ENCODE results near the gene ATOH8. TPM values are rescaled to one million over a fixed set of nuclear protein-coding genes. Genes with fewer than 3 reads are reported as not detected.

The ATOH8 gene
- total RNA-seq, 2 donors from 2014 or later, result 78.4 to 207 TPM

DNA sequence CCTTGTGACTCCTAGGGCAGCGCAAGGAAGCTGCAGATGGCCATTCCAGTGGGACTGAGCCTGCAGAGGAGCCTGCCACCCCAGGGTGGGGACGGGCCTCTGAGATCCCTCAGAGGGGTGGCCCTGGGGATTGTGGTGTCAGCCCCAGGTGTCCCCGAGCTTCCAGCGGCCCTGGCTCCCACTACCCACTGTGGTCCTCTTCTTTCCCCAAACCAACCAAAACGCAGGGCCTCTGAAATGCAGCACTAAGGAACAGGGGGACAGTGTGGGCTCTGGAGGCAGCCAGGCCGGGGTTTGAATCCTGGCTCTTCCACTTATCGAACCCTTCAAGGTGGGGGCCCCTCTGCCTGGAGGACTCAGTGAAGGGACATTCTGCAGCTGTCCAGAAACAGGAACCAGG, 32.7 kb downstream of the ATOH8 start:
- no peaks in the 10 kb centered on the region for H3K27me3 ChIP-seq (replicated peaks; ENCODE audit: insufficient read depth)
- TF ChIP-seq CTCF (IDR thresholded peaks at IDR 0.05), result no peak
- peaks cover 30 to 95% of the 10 kb centered on the region in 2 donors for H3K4me1 ChIP-seq (ENCODE audit: control insufficient read depth in 1 of 2, low read depth in 2 of 2)
- no peak for ATAC-seq (ENCODE audit: insufficient number of reproducible peaks, low FRiP score, low read depth)
- no peaks in the 10 kb centered on the region for H3K9me3 ChIP-seq
- DNase-seq (ENCODE audit: low spot score), result no peak
- H3K27ac ChIP-seq, result peak overlapping the region; percentile 82 to 90
- H3K36me3 ChIP-seq, result peaks cover 23% of the 10 kb centered on the region
- no peak overlapping the region for H3K4me3 ChIP-seq

DNA sequence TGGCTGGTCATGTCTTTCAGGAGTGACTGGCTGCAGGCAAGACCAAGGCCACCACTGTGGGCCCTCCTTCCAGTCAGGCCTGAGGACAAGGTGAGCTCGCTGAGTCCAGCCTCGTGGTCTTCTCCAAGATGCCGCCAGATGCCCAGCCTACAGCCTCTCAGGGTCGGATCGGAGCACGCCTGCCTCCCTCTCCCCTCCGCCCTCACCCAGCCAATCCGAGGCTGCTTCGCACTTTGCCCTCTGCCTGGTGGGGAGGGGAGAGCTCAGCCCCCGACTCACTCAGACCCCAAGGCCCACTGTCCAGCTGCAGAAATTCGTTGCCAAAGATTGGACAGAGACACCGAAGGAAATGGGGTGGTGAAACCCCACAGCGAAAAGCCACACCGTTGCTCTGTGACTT, 33.1 kb downstream of the ATOH8 start:
- Histone ChIP-seq H3K27ac (peak overlapping the region; percentile 82 to 90), H3K36me3 (peaks cover 23% of the 10 kb centered on the region), H3K4me1 (ENCODE audit: control insufficient read depth in 1 of 2, low read depth in 2 of 2) (peaks cover 34 to 95% of the 10 kb centered on the region in 2 donors), H3K9me3 (no peaks in the 10 kb centered on the region), H3K27me3 (replicated peaks; ENCODE audit: insufficient read depth) (no peaks in the 10 kb centered on the region), H3K4me3 (no peak overlapping the region)
- DNase-seq (ENCODE audit: low spot score) (no peak), ATAC-seq (ENCODE audit: insufficient number of reproducible peaks, low FRiP score, low read depth) (no peak)
- TF ChIP-seq CTCF (IDR thresholded peaks at IDR 0.05), result no peak

DNA sequence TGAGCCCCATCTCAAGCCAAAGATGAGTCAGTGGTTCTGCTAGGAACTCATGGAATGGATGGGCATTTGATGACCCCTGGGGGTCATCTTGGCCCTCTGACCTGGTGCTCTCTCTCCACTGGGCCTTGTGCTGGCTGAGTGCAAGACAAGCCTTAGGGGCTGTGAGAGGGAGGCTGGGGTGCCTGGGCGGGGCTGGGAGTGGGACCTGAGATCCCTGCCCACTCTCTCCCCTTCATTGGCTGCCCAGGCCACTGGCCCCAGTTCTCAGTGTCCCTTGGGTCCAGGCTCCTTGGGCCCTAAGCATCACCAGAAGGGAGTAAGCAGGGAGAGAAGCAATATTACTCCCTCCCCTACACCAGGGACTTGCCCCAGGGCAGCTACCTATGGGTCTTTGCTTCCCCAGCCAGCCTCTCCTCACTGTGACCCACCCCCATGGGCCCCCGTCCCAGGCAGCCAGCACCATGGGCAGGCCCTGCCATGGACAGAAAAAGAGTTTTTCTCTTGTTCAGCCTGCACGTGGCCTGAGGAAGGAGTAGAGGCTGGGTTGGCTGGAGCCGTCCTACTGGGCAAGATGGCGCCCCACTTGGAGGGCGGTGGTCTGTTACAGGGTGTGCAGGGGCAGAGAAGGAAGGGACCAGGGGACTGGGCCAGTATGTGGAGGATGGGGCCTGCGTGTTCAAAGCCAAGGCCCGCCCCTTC, 33.6 kb downstream of the ATOH8 start:
- ATAC-seq (ENCODE audit: insufficient number of reproducible peaks, low FRiP score, low read depth), result no peak
- no peak for TF ChIP-seq CTCF (IDR thresholded peaks at IDR 0.05)
- Histone ChIP-seq H3K27me3 (replicated peaks; ENCODE audit: insufficient read depth) (no peaks in the 10 kb centered on the region), H3K4me1 (ENCODE audit: control insufficient read depth in 1 of 2, low read depth in 2 of 2) (peaks cover 40 to 96% of the 10 kb centered on the region in 2 donors), H3K4me3 (no peak overlapping the region), H3K27ac (peak overlapping the region; percentile 82 to 90), H3K36me3 (peaks cover 23% of the 10 kb centered on the region), H3K9me3 (no peaks in the 10 kb centered on the region)
- no peak for DNase-seq (ENCODE audit: low spot score)

- no peak for TF ChIP-seq CTCF (IDR thresholded peaks at IDR 0.05)
- Histone ChIP-seq H3K36me3 (peaks cover 23% of the 10 kb centered on the region), H3K4me1 (ENCODE audit: control insufficient read depth in 1 of 2, low read depth in 2 of 2) (peaks cover 43 to 95% of the 10 kb centered on the region in 2 donors), H3K4me3 (no peak overlapping the region), H3K9me3 (no peaks in the 10 kb centered on the region), H3K27me3 (replicated peaks; ENCODE audit: insufficient read depth) (no peaks in the 10 kb centered on the region), H3K27ac (peak overlapping the region; percentile 82 to 90)
- DNase-seq (ENCODE audit: low spot score), result no peak
- ATAC-seq (ENCODE audit: insufficient number of reproducible peaks, low FRiP score, low read depth), result no peak
These were observed 34.2 kb downstream of the ATOH8 start for GRCh38 chr2:85787981-85788340.

DNA sequence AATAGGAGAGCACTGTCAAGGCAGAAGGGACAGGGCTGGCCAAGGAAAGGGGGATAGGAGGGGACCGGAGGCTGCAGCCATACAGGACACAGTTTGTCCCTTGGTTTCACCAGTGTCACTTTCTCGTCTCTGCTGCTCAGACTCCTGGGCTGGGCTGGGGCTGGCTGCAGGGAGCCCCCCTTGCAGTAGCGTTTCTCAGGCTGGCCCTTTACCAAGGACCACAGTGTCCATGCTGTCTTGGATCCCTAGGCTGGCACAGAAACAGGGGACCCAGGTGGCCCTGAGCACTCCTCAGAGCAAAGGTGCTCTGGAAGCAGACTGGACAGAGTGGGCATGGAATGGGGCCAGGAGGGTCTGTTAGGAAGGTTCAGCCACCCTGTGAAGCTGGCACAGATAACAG, 34.8 kb downstream of the ATOH8 start:
- no peak for DNase-seq (ENCODE audit: low spot score)
- ATAC-seq (ENCODE audit: insufficient number of reproducible peaks, low FRiP score, low read depth), result no peak

More for the DNA sequence above, 34.8 kb downstream of the ATOH8 start:
- H3K9me3 ChIP-seq, result no peaks in the 10 kb centered on the region
- H3K27me3 ChIP-seq (replicated peaks; ENCODE audit: insufficient read depth), result no peaks in the 10 kb centered on the region
- no peak overlapping the region for H3K4me3 ChIP-seq
- H3K27ac ChIP-seq, result peak overlapping the region; percentile 82 to 90
- TF ChIP-seq CTCF (IDR thresholded peaks at IDR 0.05), result no peak
- peaks cover 23% of the 10 kb centered on the region for H3K36me3 ChIP-seq
- peaks cover 50 to 95% of the 10 kb centered on the region in 2 donors for H3K4me1 ChIP-seq (ENCODE audit: control insufficient read depth in 1 of 2, low read depth in 2 of 2)
